NCI-H1417 (cell line): ENCODE results near the gene RASD2.

ENCODE experiments used
- DNase-seq, 3 experiments: peaks; one replicate each; lab custom pipeline; 2025; lab: John Stamatoyannopoulos, UW

Gene RASD2

GRCh38 chr22:35560366-35560765 lies 19.7 kb downstream of the RASD2 start:
- DNase-seq = no peak

DNA sequence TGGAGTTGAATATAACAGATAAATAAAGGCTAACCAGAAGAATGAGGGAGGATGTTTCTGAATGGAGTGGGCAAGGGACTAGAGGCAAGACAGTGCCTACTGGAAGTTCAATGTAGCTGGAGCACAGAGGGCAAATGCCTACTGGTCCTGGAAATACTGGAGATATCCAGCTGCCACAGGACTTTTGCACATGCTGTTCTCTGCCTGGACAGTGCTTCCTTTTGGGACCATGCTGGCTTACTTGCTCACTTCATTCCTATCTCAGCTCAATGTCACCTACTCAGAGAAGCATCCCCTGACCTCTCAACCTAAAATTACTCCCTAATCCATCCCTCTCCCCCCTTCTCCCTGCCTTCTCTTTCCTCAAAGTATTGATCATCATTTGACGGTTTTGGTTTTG lies 20.2 kb downstream of the RASD2 start:
- DNase-seq = no peak

GRCh38 chr22:35561796-35562526 lies 21.3 kb downstream of the RASD2 start:
- DNase-seq = no peak

- no peak for DNase-seq
Observed at GRCh38 chr22:35563211-35563610, 22.6 kb downstream of the RASD2 start.

GRCh38 chr22:35564975-35565867 lies 24.6 kb downstream of the RASD2 start:
- no peak for DNase-seq

- DNase-seq = peak; percentile 30 to 64 (median 64)
Observed at GRCh38 chr22:35567351-35568141, 26.9 kb downstream of the RASD2 start.

GRCh38 chr22:35568751-35569739 lies 28.4 kb downstream of the RASD2 start:
- DNase-seq = peak in 1 of 3 experiments; percentile 8

DNA sequence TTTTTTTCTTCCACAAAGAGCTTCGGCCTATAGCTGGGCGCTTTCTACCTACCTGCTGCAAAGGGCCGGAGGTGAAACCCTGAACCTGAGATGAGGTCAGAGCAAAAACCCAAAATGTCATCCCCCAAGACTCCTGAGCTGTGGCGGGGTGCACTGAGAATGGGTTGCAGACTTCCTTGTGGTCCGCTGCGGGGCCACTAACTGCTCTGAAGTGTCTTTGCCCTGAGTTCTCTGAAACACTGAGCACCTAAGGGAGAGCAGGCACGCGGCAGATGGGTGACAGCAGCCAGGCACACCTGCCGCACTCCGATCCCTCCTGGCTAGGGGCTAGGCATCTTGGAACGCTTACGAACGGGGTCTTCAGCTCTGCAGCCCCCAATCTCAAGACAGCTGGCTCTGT lies 29.3 kb downstream of the RASD2 start:
- DNase-seq = no peak

GRCh38 chr22:35570686-35571194 lies 30.1 kb downstream of the RASD2 start:
- no peak for DNase-seq

GRCh38 chr22:35572556-35572955 lies 31.9 kb downstream of the RASD2 start:
- no peak for DNase-seq

DNA sequence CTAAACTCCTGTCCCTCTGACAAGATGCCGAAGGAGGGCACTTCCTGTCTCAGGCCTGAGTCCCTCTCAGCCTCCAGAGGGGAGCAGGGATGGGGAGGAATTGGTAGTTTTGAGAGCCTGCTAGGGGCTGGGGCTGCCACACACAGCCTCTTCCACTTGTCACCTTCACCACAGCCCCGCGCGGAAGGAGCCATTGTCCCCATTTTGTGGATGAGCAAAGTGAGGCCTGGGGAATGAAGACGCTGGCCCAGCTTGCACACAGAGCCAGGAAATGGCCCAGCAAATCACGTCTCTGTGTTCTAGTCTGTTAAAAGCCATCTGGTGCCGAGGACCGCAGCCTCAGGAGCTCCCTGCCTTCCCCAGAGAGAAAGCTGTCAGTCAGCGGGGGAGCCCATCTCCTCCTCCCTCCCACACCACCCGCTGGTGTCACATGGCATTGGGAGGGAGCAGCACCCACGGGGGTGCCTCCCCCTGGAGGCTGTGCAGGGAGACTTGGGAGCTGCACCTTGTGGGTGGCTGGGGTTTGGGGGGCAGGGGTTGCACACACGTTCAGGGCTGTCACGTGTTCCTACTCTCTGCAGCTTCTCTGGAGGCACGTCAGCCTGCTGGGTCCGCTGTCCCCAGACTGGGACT lies 34.6 kb downstream of the RASD2 start:
- peak in 1 of 3 experiments; percentile 14 for DNase-seq

DNA sequence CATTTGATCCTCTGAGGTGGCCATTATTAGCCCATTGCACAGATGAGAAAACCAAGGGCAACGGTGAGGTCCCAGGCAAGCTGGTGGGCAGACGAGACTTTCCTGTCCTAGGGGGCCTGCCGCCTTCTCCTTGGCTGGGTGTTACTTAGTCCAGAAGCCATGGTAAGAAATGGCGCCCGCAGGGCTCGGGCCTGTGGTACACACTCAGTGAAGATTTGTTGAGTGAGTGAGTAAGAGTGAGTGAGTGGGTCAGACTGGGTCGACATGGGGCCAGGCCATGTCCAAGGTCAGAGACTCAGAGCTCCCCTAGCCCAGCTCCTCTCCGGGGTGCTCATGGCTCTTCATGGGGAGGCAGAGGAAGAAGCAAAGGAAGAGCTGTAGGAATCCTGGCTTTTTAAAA lies 36.0 kb downstream of the RASD2 start:
- DNase-seq = no peak

DNA sequence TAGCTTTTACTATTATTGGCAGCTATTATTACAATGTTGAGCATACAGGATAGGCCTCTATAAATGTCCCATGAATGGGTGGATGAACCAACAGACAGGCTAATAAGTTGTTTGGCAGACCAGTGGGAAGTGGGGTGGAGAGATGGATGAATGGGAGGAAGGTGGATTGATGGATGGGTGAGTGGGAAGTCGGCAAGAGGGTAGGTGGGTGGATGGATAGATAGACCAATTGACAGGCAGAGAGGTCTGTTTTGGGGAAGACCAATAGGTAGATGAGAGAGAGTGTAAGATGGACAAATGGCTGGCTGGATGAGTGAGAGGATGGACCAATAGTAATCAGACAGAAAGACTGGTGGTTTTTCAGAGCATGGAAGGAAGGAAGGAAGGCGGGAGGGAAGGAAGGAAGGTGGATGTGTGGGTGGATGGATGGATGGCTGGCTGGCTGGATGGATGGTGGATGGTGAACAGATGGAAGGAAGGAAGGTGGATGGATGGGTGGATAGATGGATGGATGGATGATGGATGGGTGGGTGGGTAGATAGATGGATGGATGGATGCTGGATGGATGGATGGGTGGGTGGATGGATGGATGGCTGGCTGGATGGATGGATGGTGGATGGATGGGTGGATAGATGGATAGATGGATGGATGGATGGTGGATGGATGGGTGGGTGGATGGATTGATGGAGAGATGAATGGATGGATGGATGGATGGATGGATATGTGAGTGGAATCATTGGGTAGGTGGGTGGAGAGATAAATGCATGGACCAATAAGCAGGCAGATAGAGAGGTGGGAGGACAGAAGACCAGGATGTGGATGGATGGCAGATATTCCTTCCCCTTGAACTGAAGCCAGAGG lies 37.4 kb downstream of the RASD2 start:
- no peak for DNase-seq

- DNase-seq = no peak
Observed at GRCh38 chr22:35578836-35579575, 38.4 kb downstream of the RASD2 start.

DNA sequence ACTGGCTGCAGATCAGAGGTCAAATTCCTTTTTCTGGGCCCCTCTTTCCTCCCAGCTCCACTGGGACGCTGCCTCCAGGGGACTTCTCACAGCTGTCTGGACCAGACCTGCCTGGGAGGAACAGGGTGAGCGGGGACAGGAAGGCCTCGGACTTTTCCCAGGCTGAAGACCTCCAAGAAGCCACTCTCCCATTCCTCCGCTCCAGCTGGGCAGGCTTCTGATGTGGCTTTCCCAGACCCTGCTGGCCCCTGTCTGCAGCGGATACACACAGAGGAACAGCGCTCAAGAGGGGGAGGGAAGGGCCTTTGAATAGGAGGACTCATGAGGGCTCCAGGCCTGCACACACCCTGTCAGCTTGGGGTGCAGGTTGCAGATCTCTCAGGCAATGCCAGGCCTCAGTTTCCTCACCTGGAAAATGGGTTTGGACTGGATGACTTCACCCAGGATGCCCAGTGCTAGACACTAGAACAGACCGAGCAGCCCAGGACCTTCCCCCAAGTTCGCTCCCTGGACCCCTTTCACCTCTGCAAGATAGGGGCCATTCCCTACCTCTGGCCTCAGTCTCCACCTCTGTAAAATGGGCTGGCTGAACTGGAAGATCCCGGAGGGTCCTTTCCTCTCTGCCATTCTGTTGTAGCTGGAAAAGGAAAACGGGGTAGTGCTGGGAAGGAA lies 39.9 kb downstream of the RASD2 start:
- no peak for DNase-seq

DNA sequence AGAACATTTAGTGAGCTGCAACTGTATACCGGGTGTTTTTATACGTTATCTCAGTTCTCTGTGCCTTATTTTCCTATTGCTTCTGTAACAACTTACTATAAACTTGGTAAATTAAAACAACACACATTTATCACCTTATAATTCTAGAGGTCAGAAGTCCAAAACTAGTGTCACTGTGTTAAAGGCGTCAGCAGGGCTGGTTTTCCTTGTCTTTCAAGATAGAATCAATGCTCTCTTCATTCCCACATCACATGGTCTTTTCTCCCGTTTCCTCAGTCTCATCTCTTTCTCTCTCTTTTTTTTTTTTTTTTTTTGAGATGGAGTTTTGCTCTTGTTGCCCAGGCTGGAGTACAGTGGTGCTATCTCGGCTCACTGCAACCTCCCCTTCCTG lies 40.4 kb downstream of the RASD2 start:
- DNase-seq = no peak

DNA sequence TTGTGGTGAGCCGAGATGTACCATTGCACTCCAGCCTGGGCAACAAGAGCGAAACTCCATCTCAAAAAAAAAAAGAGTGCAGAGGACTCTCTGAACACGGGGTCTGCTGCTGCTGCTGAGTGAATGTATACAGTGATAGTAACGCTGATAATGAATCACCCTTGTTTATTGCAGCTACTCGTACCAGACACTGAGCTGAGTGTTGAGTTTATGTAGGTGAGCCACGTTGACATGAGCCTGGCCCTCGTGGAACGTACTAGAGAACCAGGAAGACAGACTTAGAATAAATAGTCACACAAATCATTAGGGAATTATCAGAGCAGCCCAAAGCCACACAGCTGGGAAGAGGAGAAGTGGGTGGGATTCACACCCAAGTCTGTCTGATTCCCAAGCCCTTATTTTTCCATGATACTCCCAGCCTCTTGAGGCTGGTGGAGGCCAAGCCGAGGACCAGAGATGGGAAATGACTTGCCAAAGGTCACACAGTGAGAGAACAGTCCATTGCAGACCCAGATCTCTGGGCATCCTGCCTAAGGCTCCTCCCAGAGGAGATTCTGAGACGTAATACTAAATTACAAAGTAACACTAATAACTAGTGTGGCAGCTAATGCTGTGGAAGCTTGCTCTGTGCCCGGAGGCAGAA lies 41.7 kb downstream of the RASD2 start:
- no peak for DNase-seq
